SJCRH30 (cell line): ENCODE measurements around the gene ASB8. TPM values are rescaled to one million over a fixed set of nuclear protein-coding genes. Genes with fewer than 3 reads are reported as not detected.
"Not testable (repeated sequence)": the region's sequence is repeated elsewhere in the genome, so short reads cannot be mapped to it uniquely, and the experiment has no call there.

Source experiments
- DNase-seq, 2 experiments: peaks; one replicate each; pipeline ENCODE4 v3.0.0-alpha.2; 2015 to 2020
- H3K27ac ChIP-seq: fragments of 250-450 bp; sonication (Bioruptor Pico); 2 replicates; pipeline ENCODE4 v1.5.1; 2020; ENCODE audit warnings: mild to moderate bottlenecking, moderate library complexity
- H3K27me3 ChIP-seq: fragments of 250-450 bp; sonication (Bioruptor Pico); 2 replicates; pipeline ENCODE4 v1.5.1; 2020; ENCODE audit warnings: mild to moderate bottlenecking, moderate library complexity
- H3K36me3 ChIP-seq: fragments of 250-450 bp; sonication (Bioruptor Pico); 2 replicates; pipeline ENCODE4 v1.5.1; 2020; ENCODE audit warnings: mild to moderate bottlenecking, moderate library complexity
- H3K4me1 ChIP-seq: fragments of 250-450 bp; sonication (Bioruptor Pico); 2 replicates; pipeline ENCODE4 v1.5.1; 2020; ENCODE audit warnings: mild to moderate bottlenecking, moderate library complexity
- H3K4me3 ChIP-seq: fragments of 250-450 bp; sonication (Bioruptor Pico); 2 replicates; pipeline ENCODE4 v1.5.1; 2020; ENCODE audit warnings: mild to moderate bottlenecking, moderate library complexity
- H3K9me3 ChIP-seq: fragments of 250-450 bp; sonication (Bioruptor Pico); replicated peaks from 2 replicates; pipeline ENCODE4 v1.5.1; 2020; ENCODE audit warnings: mild to moderate bottlenecking, moderate library complexity
- total RNA-seq: library from RNA; depleted of rRNA; stranded (reverse); fragments of >200 nt; shearing (Covaris generic); gene quantifications from 2 replicates; pipeline ENCODE4 v1.2.3, GENCODE V29; 2014; rRNA removed

The ASB8 gene
- total RNA-seq, 1 experiment from 2014 or later, result 31.2 TPM

DNA sequence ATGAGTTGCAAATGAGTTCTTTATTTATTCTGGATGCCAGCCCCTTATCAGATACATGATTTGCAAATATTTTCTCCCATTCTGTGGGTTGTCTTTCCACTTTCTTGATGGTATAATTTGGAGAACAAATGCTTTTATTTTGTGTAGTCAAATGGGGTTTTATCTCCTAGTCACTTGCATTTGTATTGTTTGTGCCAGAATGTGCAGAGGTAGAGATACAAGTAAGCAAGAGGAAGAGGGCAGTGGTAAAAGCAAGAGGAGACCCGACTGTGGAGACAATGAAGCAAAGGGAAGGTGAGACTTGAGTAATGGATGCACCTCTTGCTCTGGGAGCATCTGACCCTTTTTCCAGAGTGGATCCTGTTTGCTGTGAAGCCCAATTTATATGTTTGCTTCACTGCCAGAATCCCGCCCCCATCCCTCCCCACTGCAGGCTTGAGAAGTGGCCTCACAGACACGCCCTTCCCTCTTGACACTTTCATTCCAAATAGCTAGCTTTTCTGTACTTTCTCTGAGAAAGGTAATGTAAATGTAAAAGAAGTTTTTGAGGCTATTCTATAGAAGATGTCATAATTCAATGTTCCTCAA lies 38.9 kb downstream of the ASB8 start:
- DNase-seq, result peak in 1 of 2 experiments; percentile 22
- Histone ChIP-seq H3K36me3 (no peaks in the 10 kb centered on the region), H3K4me3 (peak overlapping the region; percentile 83), H3K27ac (no peak overlapping the region), H3K9me3 (no peaks in the 10 kb centered on the region), H3K4me1 (peaks cover 5% of the 10 kb centered on the region; the same call in 1 of the 2 replicates), H3K27me3 (peaks cover 12% of the 10 kb centered on the region)

GRCh38 chr12:48115957-48116356 lies 41.4 kb downstream of the ASB8 start:
- Histone ChIP-seq H3K4me1 (peaks cover 5% of the 10 kb centered on the region; the same call in 1 of the 2 replicates), H3K4me3 (no peak overlapping the region), H3K27ac (no peak overlapping the region), H3K27me3 (peaks cover 12% of the 10 kb centered on the region), H3K36me3 (no peaks in the 10 kb centered on the region), H3K9me3 (no peaks in the 10 kb centered on the region)
- no peak for DNase-seq

GRCh38 chr12:48111312-48111693 lies 46.0 kb downstream of the ASB8 start:
- not testable (repeated sequence) for H3K9me3 ChIP-seq, DNase-seq, H3K27ac ChIP-seq, H3K36me3 ChIP-seq, H3K27me3 ChIP-seq, H3K4me1 ChIP-seq, H3K4me3 ChIP-seq

DNA sequence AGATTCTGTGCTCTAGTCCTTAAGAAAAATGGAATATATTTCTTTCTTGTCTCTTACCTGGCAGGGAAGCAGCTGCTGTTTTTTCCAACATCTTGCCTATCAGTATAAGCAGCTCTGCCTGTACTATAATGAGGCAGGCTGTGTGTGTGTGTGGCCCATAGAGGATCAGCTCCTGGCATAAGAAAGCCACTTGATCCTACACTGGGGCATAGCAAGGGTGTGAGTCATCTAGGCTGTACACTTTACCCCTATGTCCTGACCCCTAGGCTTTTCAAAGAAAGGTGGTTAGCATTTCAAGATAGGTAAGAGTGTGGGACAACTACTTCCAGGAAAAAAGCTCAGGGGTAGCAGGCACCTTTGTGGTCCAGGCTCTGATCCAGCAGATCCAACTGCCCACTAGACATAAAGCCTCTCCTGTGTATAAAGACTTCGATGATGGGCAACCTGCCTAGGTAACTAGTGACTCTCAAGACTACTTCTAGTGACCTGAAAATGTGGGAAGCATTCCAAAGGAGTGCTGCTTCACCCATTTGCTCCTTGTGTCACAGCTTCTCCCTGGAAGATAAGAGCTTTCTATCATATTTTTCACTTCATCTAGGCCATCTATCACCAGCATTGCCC lies 46.5 kb downstream of the ASB8 start:
- H3K9me3 ChIP-seq, result no peaks in the 10 kb centered on the region
- no peak overlapping the region for H3K27ac ChIP-seq
- H3K27me3 ChIP-seq, result no peaks in the 10 kb centered on the region
- no peak for DNase-seq
- 0 out of 2 replicates have a peak, but pooled peaks cover 2% of the 10 kb centered on the region for H3K4me1 ChIP-seq
- no peak overlapping the region for H3K4me3 ChIP-seq
- H3K36me3 ChIP-seq, result no peaks in the 10 kb centered on the region

DNA sequence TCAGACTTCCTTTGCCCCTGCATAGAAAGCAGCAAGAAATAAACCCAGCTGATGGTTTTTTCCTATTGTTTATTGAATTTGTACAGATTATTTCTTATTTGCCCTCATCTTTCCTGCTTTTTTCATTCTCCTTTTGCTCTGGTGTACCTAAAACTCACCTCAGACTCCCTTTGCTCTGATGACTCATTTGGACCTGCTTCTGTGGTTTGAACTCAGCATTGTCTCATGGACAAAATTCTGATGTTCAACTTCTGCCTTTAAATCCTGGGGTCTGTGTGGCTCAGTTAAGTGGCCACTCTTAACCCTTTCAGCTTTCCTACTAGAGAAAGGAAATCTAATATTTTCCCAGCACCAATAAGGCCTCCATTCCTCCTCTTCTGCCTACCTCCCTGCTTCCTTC lies 47.9 kb downstream of the ASB8 start:
- H3K27ac ChIP-seq, result no peak overlapping the region
- H3K4me1 ChIP-seq, result peaks cover 6% of the 10 kb centered on the region; the same call in 1 of the 2 replicates
- no peaks in the 10 kb centered on the region for H3K36me3 ChIP-seq
- H3K9me3 ChIP-seq, result no peaks in the 10 kb centered on the region
- H3K27me3 ChIP-seq, result no peaks in the 10 kb centered on the region
- DNase-seq, result no peak
- no peak overlapping the region for H3K4me3 ChIP-seq

DNA sequence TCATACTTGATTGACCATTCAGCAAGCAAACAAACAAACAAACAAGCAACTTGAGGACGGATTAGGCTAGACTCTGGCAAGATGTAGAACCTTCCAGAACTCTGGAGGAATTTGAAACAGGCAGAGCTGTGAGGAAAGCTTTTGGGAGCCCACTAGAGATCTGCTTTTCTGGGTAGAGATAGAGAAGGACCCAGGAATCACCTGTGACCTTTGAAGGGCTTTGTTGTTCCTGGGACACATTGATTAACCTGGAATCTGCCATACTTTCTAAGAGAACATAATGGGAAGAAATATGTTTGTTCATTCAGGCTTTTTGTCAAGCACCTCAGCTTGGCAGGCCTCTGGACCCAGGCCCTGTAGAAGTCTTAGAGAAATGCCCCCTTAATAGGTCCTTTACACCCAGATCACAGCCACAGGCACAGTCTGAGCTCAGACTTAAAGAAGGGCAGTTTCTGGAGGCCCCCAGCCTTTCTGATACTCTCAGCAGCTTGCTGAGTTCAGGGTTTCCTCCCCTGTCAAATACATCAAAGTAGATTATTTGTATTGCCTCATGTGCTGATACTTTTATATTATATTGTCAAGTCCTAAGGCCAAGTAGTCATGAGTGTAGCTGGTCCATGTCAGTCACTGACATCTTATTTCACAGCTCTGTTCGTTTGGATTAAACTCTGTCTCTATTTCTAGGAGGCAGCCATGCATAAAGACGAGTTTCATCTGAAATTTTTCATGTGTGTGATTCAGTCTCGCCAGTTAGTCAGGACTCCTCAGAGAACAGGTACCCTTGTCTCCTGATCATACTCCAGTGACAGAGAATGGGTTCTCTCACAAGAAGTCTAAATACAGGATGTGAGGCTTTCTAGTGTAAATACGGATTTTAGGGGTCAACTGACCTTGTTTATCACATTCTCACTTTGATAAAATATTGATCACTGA lies 50.4 kb downstream of the ASB8 start:
- Histone ChIP-seq H3K27ac (peak overlapping the region; percentile 92), H3K4me3 (peak overlapping the region; percentile 87), H3K4me1 (peaks cover 7% of the 10 kb centered on the region; the same call in 1 of the 2 replicates), H3K9me3 (no peaks in the 10 kb centered on the region), H3K27me3 (no peaks in the 10 kb centered on the region), H3K36me3 (no peaks in the 10 kb centered on the region)
- DNase-seq, result no peak

DNA sequence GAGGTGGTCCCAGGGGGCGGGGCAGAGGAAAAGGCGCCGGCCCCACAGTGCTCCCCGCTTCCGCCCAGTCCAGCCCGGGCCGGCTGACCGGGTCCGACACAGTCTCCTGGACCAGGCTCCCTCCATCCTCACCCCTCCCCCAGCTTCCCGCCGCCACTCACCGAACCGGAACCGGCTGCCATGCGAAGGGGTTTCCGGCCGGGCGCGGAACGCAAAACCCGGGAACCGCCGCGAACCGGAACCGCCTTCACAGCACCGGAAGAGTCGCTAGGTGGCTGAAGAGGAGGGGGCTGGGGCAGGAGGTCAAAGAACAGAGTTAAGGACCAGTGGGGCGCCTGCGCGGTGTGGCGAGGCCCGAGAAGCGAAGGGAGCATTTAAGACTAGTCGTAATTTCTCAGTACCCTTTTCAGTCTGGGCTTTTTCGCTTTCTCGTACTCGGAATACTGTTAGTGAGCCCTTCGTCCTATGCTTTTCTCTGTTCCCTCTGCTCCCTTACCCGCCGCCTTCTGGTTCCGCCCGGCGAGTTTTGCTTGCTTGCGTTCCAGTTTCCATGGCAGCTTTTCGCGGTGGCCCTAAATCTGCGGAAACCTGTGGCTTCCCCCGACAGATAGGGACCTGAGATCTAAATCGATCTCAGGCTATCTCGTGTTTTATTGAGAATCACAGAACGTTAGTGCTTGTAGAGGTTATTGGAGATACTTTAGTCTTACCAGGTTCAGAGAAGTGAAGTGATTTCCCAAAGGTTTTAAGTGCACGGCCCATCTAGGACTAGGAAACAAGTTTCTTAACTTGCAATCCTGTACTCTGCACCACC lies 51.2 kb downstream of the ASB8 start, which contains the start of gene SENP1:
Gene SENP1, minus strand, starts transcription at position 213 of the 814 bp plus-strand sequence. CDS start 4,607 bp downstream, outside the sequence.
- Histone ChIP-seq H3K27me3 (no peaks in the 10 kb centered on the region), H3K27ac (peak within 1 kb of the TSS; percentile 92), H3K36me3 (no peaks in the 10 kb centered on the region), H3K9me3 (no peaks in the 10 kb centered on the region), H3K4me1 (peaks cover 7% of the 10 kb centered on the region; the same call in 1 of the 2 replicates), H3K4me3 (peak within 1 kb of the TSS; percentile 87)
- DNase-seq, result peak; percentile 91

GRCh38 chr12:48105321-48105866 lies 51.9 kb downstream of the ASB8 start:
- Histone ChIP-seq H3K9me3 (no peaks in the 10 kb centered on the region), H3K4me3 (peak overlapping the region; percentile 87), H3K27me3 (no peaks in the 10 kb centered on the region), H3K4me1 (peaks cover 7% of the 10 kb centered on the region; the same call in 1 of the 2 replicates), H3K27ac (peak overlapping the region; percentile 92), H3K36me3 (no peaks in the 10 kb centered on the region)
- no peak for DNase-seq

DNA sequence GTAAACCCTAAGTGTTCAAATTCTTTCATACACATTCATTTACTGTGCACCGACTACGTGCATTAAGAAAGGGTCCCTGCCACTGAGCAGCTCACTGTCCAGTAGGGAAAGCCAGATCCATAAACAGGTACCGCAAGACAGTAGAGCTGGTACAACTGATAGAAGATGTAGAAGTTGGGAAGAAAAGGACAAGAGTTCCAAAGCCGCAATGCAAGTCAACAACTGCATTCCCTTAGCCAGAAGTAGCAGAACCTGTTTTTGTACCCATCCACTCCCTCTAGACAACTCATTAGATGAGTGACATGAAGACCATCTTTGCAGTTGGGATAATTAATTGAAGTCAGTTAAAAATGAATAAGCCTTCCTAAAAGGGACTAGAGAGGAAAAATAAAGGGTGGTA lies 52.8 kb downstream of the ASB8 start:
- Histone ChIP-seq H3K4me3 (peak overlapping the region; percentile 87), H3K27ac (no peak overlapping the region), H3K27me3 (no peaks in the 10 kb centered on the region), H3K36me3 (peaks cover 3% of the 10 kb centered on the region; the same call in 1 of the 2 replicates), H3K9me3 (no peaks in the 10 kb centered on the region), H3K4me1 (peaks cover 7% of the 10 kb centered on the region; the same call in 1 of the 2 replicates)
- DNase-seq, result no peak

Other genes with a start within 250 kb of the ASB8 start
- gene TMEM106C, start 193.9 kb downstream of the ASB8 start, total RNA-seq, result 126 and 145 TPM in 2 replicates
- 200 and 211 TPM in 2 replicates for gene COL2A1, start 153.0 kb downstream of the ASB8 start, total RNA-seq
- gene SENP1, start 51.4 kb downstream of the ASB8 start, total RNA-seq, result 53.6 and 53.9 TPM in 2 replicates
- gene PFKM, start 38.2 kb downstream of the ASB8 start, total RNA-seq, result 64.4 and 69.3 TPM in 2 replicates
- 5.1 and 5.6 TPM in 2 replicates for gene CCDC184, start 26.1 kb upstream of the ASB8 start, total RNA-seq
- gene OR10AD1, start 45.8 kb upstream of the ASB8 start, total RNA-seq, result not detected in 2 replicates
- 11.2 and 15.5 TPM in 2 replicates for gene ZNF641, start 193.4 kb upstream of the ASB8 start, total RNA-seq